Heart left ventricle (tissue), 16 donors: ENCODE measurements around the gene CCBE1. TPM values are rescaled to one million over a fixed set of nuclear protein-coding genes. Genes with fewer than 3 reads are reported as not detected.

Experiments
- ATAC-seq, 4 donors: fragments of 200-7000 bp; cut with Tn5 transposase; one replicate each; pipeline ENCODE4 v1.9.1; 2020 to 2022; ENCODE audit warnings: moderate library complexity in 4 of 4, mild to moderate bottlenecking in 3 of 4, moderate number of reproducible peaks in 1 of 4
- DNase-seq, 5 donors: peaks; one replicate each; pipeline ENCODE4 v3.0.0-alpha.2; 2020
- H3K27ac ChIP-seq, 12 donors: fragments of 200-600 bp; sonication (generic) in 4 of 12; one replicate each; pipeline versions ENCODE4 v1.5.0 to v1.8.0; 2016 to 2022; ENCODE audit warnings: mild to moderate bottlenecking in 2 of 12
- H3K27me3 ChIP-seq, 9 donors: fragments of 200-600 bp; sonication (generic) in 2 of 9; one replicate each; pipeline versions ENCODE4 v1.5.1 to v1.8.0; 2016 to 2022; ENCODE audit warnings: mild to moderate bottlenecking in 3 of 9
- H3K36me3 ChIP-seq, 9 donors: fragments of 200-600 bp; sonication (generic) in 2 of 9; one replicate each; pipeline versions ENCODE4 v1.5.0 to v1.8.0; 2018 to 2022; ENCODE audit warnings: mild to moderate bottlenecking in 2 of 9
- H3K4me1 ChIP-seq, 12 donors: fragments of 200-600 bp; sonication (generic) in 4 of 12; one replicate each; pipeline versions ENCODE4 v1.5.0 to v1.8.0; 2016 to 2022; ENCODE audit warnings: mild to moderate bottlenecking in 3 of 12
- H3K4me3 ChIP-seq, 12 donors: fragments of 200-600 bp; sonication (generic) in 4 of 12; one replicate each; pipeline versions ENCODE4 v1.5.0 to v1.8.0; 2017 to 2022; ENCODE audit warnings: mild to moderate bottlenecking in 9 of 12, moderate library complexity in 4 of 12
- H3K9me3 ChIP-seq, 12 donors: fragments of 200-600 bp; sonication (generic) in 4 of 12; one replicate each; pipeline versions ENCODE4 v1.5.0 to v1.8.0; 2016 to 2022; ENCODE audit warnings: mild to moderate bottlenecking in 1 of 12
- CTCF ChIP-seq, 12 donors: fragments of 200-600 bp; sonication (generic) in 4 of 12; IDR thresholded peaks; one replicate each; pipeline versions ENCODE4 v1.5.0 to v1.8.0; 2018 to 2022; ENCODE audit warnings: antibody characterized with exemption in 12 of 12, mild to moderate bottlenecking in 5 of 12
- POLR2A ChIP-seq, 2 donors: fragments of 450-650 bp; IDR thresholded peaks; one replicate each; pipeline ENCODE4 v1.6.1; 2017; ENCODE audit warnings: antibody characterized with exemption in 2 of 2, mild to moderate bottlenecking in 2 of 2, moderate library complexity in 2 of 2
- WGBS, 4 donors: extraction: QIAGEN DNeasy Blood & Tissue Kit in 2 of 4; methylation state at CpG; one replicate each; pipeline versions ENCODE4 v1.1.5 to v1.1.7; 2013 to 2018; 5-methylcytosine and 5-hydroxymethylcytosine counted together
- intact Hi-C, 10 donors: fragments of 100-400 bp; cut with DNase I; formaldehyde crosslinking; loops; one replicate each; pipeline versions ENCODE4 v1.11.1 to v1.14.2; 2022
- polyA plus RNA-seq, 2 donors: library from polyadenylated mRNA; stranded (reverse); fragments of 200-250 nt; gene quantifications; one replicate each; pipeline ENCODE4 v1.2.3, GENCODE V29; 2013
- total RNA-seq, 9 donors: library from RNA; depleted of rRNA in 2 of 9; stranded (reverse); fragments of >200 nt in 2 of 9; fragmentation: NEBNext Ultra II Directional in 3 of 9; extraction: Animal tissue kit (Norgen Biotek cat#: 25700) in 3 of 9; gene quantifications; one replicate each; pipeline versions ENCODE4 v1.1.0 to v1.2.4, GENCODE V29; 2016 to 2023
- donor health status: ischemic (EF 13 %, LVEDD 7.1; RV severe dilation, severe dysfunction).
- donor health status: healthy with polysubstance abuse.
- donor health status: DM: no; HTN: yes; CAD: no.
- donor health status: DM: no; HTN: no; CAD: no.
- donor health status: ischemic (EF 25% LVEDD 6.9; RV normal size, moderate dysfunction).
- donor health status: ischemic (EF 25% LVEDD 5.7; RV mildly dilated, moderate dysfunction).
- donor health status: healthy.
- donor health status: DM: yes; HTN: yes; CAD: no.
- donor health status: ischemic (EF 35%, LVEDD 5.7; RV mildly dilated, moderate dysfunction).
- donor health status: nonischemic (EF 11% LVEDD 7.7; RV severe dilation, severe dysfunction).
- donor health status: DM: yes; HTN: yes; CAD: no.
- donor health status: PGD.
- donor health status: ischemic (EF 29% LVEDD 5.4; RV normal size, mild dysfunction).
- donor health status: nonischemic (EF 23%, LVEDD 6.1; RV moderate dilation, normal function).

CCBE1 gene
- total and polyA plus RNA-seq, 11 donors = 0.15 to 6.3 (median 0.74) TPM

GRCh38 chr18:59570101-59570775, 127.0 kb downstream of the CCBE1 start:
- no peak for DNase-seq

GRCh38 chr18:59569390-59569791, 127.8 kb downstream of the CCBE1 start:
- Histone ChIP-seq H3K27ac (no peak overlapping the region), H3K4me1 (peaks cover 0 to 5% (median 0%) of the 10 kb centered on the region in 12 donors), H3K4me3 (no peak overlapping the region), H3K36me3 (no peaks in the 10 kb centered on the region), H3K9me3 (no peaks in the 10 kb centered on the region), H3K27me3 (no peaks in the 10 kb centered on the region)
- TF ChIP-seq POLR2A (IDR thresholded peaks at IDR 0.05) (no peak), CTCF (IDR thresholded peaks at IDR 0.05) (no peak)
- intact Hi-C loops = no loop called here
- no peak for DNase-seq
- WGBS, 4 donors = 42 to 66% (median 48%) methylated on average over 1 of the region's 1 CpG
- no peak for ATAC-seq

More at GRCh38 chr18:59570101-59570775, 127.0 kb downstream of the CCBE1 start:
- no peak for TF ChIP-seq POLR2A (IDR thresholded peaks at IDR 0.05)
- no peak for TF ChIP-seq CTCF (IDR thresholded peaks at IDR 0.05)
- no peaks in the 10 kb centered on the region for H3K36me3 ChIP-seq
- ATAC-seq = no peak
- 64 to 73% (median 72%) methylated on average over 6 of the region's 6 CpGs for WGBS, 4 donors
- H3K9me3 ChIP-seq = no peaks in the 10 kb centered on the region
- H3K4me1 ChIP-seq = peaks cover 0 to 5% (median 0%) of the 10 kb centered on the region in 12 donors
- no peaks in the 10 kb centered on the region for H3K27me3 ChIP-seq
- H3K27ac ChIP-seq = no peak overlapping the region
- H3K4me3 ChIP-seq = no peak overlapping the region
- intact Hi-C loops = no loop called here

GRCh38 chr18:59567431-59567830, 129.8 kb downstream of the CCBE1 start:
- intact Hi-C loops = no loop called here
- TF ChIP-seq CTCF (IDR thresholded peaks at IDR 0.05) (no peak), POLR2A (IDR thresholded peaks at IDR 0.05) (no peak)
- no peak for ATAC-seq
- no peak for DNase-seq
- no peaks in the 10 kb centered on the region for H3K27me3 ChIP-seq
- no peaks in the 10 kb centered on the region for H3K9me3 ChIP-seq
- no peak overlapping the region for H3K27ac ChIP-seq
- 68 to 78% (median 72%) methylated on average over 6 of the region's 6 CpGs for WGBS, 4 donors
- peaks cover 0 to 5% (median 0%) of the 10 kb centered on the region in 12 donors for H3K4me1 ChIP-seq
- no peak overlapping the region for H3K4me3 ChIP-seq
- H3K36me3 ChIP-seq = no peaks in the 10 kb centered on the region

GRCh38 chr18:59566533-59566971, 130.7 kb downstream of the CCBE1 start:
- Histone ChIP-seq H3K36me3 (no peaks in the 10 kb centered on the region), H3K4me1 (peaks cover 0 to 5% (median 0%) of the 10 kb centered on the region in 12 donors), H3K9me3 (no peaks in the 10 kb centered on the region), H3K4me3 (no peak overlapping the region), H3K27me3 (no peaks in the 10 kb centered on the region), H3K27ac (no peak overlapping the region)
- no peak for DNase-seq
- intact Hi-C loops = no loop called here
- WGBS, 4 donors = 48 to 56% (median 53%) methylated on average over 4 of the region's 4 CpGs
- TF ChIP-seq POLR2A (IDR thresholded peaks at IDR 0.05) = no peak
- ATAC-seq = peak in 3 of 4 donors; percentile 48 to 68 (median 58)
